Stimulated activated naive B cell treated with anti-CD40 and anti-IgM and Interleukin-4, amounts not matched to agents 10 μg/mL and 1 μg/mL and 100 μg/mL, for 72 hours (primary cell): ENCODE results near the gene MRPL11.

Experiments used
- ATAC-seq, 2 donors: fragments of 150-1000 bp; cut with Tn5 transposase; replicated peaks; 2 replicates each; pipeline ENCODE4 v1.10.0; 2021; ENCODE audit warnings: moderate library complexity in 1 of 2
- DNase-seq: peaks from one replicate; pipeline ENCODE4 v3.0.0; 2021
- H3K27ac Mint-ChIP-seq: one replicate; pipeline ENCODE4 v1.8.0; 2022; ENCODE audit warnings: mild to moderate bottlenecking, mixed read lengths
- H3K27me3 Mint-ChIP-seq, 2 donors: one replicate each; pipeline ENCODE4 v1.8.0; 2022; ENCODE audit warnings: mixed read lengths in 2 of 2
- H3K36me3 Mint-ChIP-seq, 2 donors: one replicate each; pipeline ENCODE4 v1.8.0; 2022; ENCODE audit warnings: mixed read lengths in 2 of 2, mild to moderate bottlenecking in 1 of 2
- H3K4me1 Mint-ChIP-seq, 2 donors: one replicate each; pipeline ENCODE4 v1.8.0; 2022; ENCODE audit warnings: mixed read lengths in 2 of 2, mild to moderate bottlenecking in 1 of 2
- H3K4me3 Mint-ChIP-seq, 2 donors: one replicate each; pipeline ENCODE4 v1.8.0; 2022; ENCODE audit warnings: mild to moderate bottlenecking in 2 of 2, mixed read lengths in 2 of 2, moderate library complexity in 1 of 2
- H3K9me3 Mint-ChIP-seq, 2 donors: one replicate each; pipeline ENCODE4 v1.8.0; 2022; ENCODE audit warnings: mixed read lengths in 2 of 2, mild to moderate bottlenecking in 1 of 2

MRPL11 gene

DNA sequence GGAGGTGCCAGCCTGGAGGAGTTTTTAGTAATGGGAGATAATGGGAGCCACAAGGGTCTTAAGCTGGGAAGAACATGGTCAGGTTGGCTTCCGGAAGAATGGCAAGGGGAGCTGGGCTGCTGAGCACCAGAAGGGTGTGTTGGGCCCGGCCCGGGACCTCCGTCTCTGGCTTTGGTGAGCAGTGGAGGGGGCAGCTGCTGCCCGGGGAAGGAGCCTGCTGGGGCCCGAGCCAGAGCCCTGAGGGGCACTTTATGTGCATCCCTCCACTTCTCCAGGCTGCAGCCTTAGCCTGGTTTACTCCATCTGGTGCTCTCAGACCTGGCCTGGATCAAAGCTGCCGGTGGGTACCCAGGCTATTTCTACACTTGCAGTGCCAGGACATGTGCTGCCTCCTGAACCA is 26.5 kb downstream of the MRPL11 start:
- DNase-seq (no peak), ATAC-seq (no peak)
- H3K27ac Mint-ChIP-seq = no peak overlapping the region
- H3K27me3 Mint-ChIP-seq = peaks cover 62 to 79% of the 10 kb centered on the region in 2 donors
- H3K9me3 Mint-ChIP-seq = no peaks in the 10 kb centered on the region
- H3K4me3 Mint-ChIP-seq = no peak overlapping the region
- H3K4me1 Mint-ChIP-seq = peaks cover 3 to 6% of the 10 kb centered on the region in 2 donors
- no peaks in the 10 kb centered on the region for H3K36me3 Mint-ChIP-seq

DNA sequence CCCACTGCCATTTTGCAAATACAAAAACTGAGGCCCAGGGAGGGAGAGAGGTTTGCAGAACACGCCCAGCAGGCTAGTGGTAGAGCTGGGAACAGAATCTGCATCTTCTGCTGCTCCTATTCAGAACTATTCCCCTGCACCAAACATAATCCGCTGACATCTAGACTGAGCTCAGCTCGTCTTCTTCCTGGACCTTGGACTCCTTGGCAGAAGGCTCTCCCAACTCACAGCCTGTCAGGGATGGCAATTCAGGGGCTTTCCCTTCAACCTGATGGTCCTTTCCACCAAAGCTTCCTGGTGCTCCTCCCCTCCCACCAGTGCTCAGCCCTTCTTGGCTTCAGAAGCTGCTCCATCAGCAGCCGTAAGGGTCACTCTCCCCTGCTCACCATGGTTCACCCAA is 27.3 kb downstream of the MRPL11 start:
- ATAC-seq = no peak
- peaks cover 54 to 72% of the 10 kb centered on the region in 2 donors for H3K27me3 Mint-ChIP-seq

DNA sequence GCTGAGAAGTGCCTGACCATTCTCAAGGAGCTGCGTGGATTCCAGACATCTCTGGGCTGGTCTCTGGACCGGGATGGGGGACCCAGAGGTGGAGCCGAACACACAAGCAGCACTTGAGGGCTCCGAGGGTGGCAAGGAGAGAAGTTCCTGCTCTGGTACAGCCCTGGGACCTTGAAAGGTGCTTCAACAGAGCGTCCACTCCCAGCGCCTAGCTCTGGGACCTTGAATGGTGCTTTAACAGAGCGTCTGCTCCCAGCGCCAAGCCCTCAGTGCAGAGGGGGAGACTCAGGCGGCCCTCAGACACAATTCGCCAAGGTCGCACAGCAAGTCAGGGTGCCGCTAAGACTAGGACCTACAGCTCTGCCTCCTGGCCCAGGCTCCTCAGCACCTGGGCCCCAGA is 28.5 kb downstream of the MRPL11 start:
- Mint-ChIP-seq H3K27me3 (peaks cover 51 to 73% of the 10 kb centered on the region in 2 donors), H3K4me3 (no peak overlapping the region), H3K36me3 (no peaks in the 10 kb centered on the region), H3K4me1 (peaks cover 3 to 6% of the 10 kb centered on the region in 2 donors), H3K9me3 (no peaks in the 10 kb centered on the region), H3K27ac (no peak overlapping the region)
- no peak for ATAC-seq
- DNase-seq = no peak

More for the DNA sequence above, 27.3 kb downstream of the MRPL11 start:
- H3K4me1 Mint-ChIP-seq = peaks cover 3 to 6% of the 10 kb centered on the region in 2 donors
- H3K4me3 Mint-ChIP-seq = no peak overlapping the region
- H3K9me3 Mint-ChIP-seq = no peaks in the 10 kb centered on the region
- H3K36me3 Mint-ChIP-seq = no peaks in the 10 kb centered on the region
- H3K27ac Mint-ChIP-seq = no peak overlapping the region
- DNase-seq = no peak

DNA sequence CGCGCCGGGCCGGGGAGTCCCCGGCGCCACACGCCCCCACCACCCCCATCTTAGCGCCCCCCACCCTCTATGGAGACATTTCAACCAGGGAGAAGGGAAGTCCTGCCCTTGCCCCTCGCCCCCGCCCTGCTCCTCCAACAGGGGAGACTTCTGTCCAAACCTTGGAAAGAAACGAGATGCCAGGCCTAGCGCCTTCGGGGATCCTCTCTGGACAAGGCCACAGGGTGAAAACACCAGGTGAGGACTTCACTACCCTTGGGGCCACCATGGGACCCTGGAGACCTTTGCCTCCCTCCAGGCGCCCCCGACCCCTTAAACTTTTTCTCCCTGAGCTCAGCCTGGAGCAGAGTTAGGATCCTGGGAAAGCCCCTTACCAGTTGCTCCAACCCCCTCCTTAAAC is 29.4 kb downstream of the MRPL11 start:
- Mint-ChIP-seq H3K9me3 (no peaks in the 10 kb centered on the region), H3K4me3 (no peak overlapping the region), H3K27ac (no peak overlapping the region), H3K36me3 (no peaks in the 10 kb centered on the region), H3K4me1 (peaks cover 3 to 6% of the 10 kb centered on the region in 2 donors), H3K27me3 (peaks cover 51 to 72% of the 10 kb centered on the region in 2 donors)
- ATAC-seq (no peak), DNase-seq (no peak)

DNA sequence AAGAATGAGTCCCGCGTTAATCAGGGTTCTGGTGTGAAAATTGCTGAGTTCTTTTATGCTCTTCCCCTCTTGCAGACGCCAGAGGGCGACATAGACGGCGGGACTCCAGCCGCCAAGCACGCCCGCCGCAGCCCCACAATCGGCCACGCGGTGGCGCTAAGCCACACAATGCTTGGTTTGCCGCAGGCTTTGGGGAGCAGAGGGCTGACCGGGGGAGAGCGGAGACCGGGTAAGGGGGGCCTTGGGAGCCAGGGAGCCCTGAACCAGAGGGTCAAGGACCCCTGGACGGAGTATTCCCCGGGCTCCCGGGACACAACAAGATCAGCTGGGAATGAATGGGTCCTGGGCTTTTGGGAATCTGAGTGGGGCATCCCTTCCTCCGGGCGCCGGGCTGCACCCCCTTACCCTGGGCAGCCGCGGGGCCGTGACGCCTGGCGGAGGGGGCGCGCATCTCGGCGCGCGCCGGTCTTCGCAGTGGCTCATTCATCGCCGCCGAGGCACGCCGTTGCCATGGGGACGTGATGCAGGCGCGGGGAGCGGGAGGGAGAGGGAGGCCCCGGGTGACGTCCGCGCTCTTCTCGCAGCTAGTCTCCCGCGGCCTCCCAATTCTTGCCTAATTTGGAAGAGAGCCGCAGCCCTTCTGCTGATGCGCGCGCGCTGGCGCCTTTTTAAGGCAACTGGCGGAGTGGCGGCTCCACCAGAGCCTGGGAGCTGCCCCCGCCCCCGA is 30.0 kb downstream of the MRPL11 start:
- ATAC-seq = peak; percentile 87
- DNase-seq = peak; percentile 75
- Mint-ChIP-seq H3K4me1 (peaks cover 3 to 6% of the 10 kb centered on the region in 2 donors), H3K27ac (peak overlapping the region; percentile 66), H3K9me3 (no peaks in the 10 kb centered on the region), H3K27me3 (peaks cover 49 to 68% of the 10 kb centered on the region in 2 donors), H3K36me3 (no peaks in the 10 kb centered on the region), H3K4me3 (peak overlapping the region; percentile 84 to 92)

DNA sequence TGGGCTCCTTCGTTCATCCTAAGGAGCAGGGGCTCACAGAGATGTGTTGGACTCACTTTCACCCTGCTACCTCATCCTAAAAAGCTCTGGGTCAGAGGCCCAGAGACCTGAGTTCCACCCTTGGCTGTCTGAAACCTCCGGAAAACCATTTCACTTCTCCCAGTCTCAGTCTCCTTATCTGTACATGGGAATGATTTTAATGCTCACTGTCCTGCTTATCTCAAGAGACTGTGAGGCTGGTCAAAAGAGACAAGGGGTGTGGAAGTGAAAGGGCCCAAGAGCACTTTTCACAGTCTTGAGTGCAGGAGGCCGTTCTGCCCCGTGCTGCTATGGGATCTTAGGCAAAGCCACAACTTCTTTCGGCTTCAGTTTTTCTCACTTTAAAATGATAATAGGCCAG is 31.0 kb downstream of the MRPL11 start:
- Mint-ChIP-seq H3K4me1 (peaks cover 3 to 6% of the 10 kb centered on the region in 2 donors), H3K27me3 (peaks cover 43 to 63% of the 10 kb centered on the region in 2 donors), H3K36me3 (no peaks in the 10 kb centered on the region), H3K27ac (no peak overlapping the region), H3K4me3 (no peak overlapping the region), H3K9me3 (no peaks in the 10 kb centered on the region)
- DNase-seq (no peak), ATAC-seq (no peak)

DNA sequence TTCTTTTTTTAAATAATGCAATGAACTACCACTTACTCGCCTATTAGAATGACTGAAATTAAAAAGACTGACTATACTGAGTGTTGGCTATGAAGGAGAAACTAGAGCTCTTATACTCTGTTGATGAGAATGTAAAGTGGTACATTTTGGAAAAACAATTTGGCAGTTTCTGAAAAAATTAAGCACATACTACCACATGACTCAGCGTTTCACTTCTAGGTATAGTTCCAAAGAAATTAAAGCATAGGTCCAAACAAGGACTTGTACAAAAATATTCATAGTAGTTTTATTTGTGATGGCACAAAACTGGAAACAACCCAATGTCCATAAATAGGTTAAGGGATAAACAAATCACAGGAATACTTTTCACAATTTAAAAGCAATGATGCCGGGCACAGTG is 44.7 kb downstream of the MRPL11 start:
- Mint-ChIP-seq H3K4me1 (no peaks in the 10 kb centered on the region), H3K36me3 (no peaks in the 10 kb centered on the region), H3K9me3 (no peaks in the 10 kb centered on the region), H3K4me3 (no peak overlapping the region), H3K27ac (no peak overlapping the region), H3K27me3 (peaks cover 5 to 12% of the 10 kb centered on the region in 2 donors)
- DNase-seq (no peak), ATAC-seq (no peak)

DNA sequence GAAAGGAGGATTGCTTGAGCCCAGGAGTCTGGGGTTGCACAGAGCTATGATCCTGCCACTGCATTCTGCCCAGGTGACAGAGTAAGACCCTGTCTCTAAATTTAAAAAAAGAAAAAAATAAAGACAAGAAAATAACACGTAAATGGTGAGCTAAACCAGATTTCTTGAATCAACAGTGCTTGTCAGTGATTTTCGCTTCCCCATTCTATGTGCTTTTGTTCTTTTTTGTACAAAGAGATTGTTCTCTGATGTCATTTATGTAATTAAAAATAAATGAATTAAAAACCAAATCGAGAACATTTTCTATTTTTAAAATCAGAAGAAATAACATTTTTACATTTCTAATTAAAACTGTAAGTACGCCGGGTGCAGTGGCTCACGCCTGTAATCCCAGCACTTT is 47.3 kb downstream of the MRPL11 start:
- peak; percentile 38 to 41 for ATAC-seq
- DNase-seq = no peak
- peaks cover 0 to 1% of the 10 kb centered on the region in 2 donors for H3K4me1 Mint-ChIP-seq
- no peaks in the 10 kb centered on the region for H3K36me3 Mint-ChIP-seq
- no peak overlapping the region for H3K27ac Mint-ChIP-seq
- H3K4me3 Mint-ChIP-seq = no peak overlapping the region
- H3K27me3 Mint-ChIP-seq = peaks cover 0 to 6% of the 10 kb centered on the region in 2 donors
- no peaks in the 10 kb centered on the region for H3K9me3 Mint-ChIP-seq

DNA sequence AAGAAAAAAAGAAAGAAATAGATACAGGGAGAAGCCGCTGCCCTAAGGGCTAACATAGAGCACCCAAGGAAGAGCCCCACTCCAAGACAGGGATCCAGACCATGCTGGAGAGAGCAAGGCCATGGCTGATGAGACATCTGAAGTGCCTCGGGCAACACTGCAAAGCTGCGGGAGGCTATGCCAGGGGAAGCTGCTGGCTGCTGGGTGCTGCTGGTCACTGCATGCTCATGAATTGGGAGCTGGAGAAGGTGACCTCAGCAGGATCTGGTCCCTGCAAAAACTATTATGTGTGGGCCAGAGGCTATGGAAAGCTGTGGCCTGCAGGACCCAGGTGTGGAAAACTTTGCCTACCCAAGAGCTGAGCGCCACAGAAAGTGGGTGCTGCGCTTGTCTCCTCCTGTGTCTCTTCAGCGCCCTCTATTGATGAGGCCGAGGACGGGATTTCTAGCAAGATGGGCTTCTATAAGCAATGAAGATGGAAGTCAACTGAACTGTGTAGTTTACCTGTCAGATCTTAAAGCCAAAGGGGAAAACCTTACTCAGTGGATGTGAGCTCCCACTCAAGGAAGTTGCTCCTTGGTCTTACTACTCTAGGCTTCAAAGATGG is 49.8 kb downstream of the MRPL11 start:
- peak; percentile 40 for DNase-seq
- Mint-ChIP-seq H3K27me3 (peaks cover 0 to 5% of the 10 kb centered on the region in 2 donors), H3K4me1 (peaks cover 4 to 7% of the 10 kb centered on the region in 2 donors), H3K36me3 (no peaks in the 10 kb centered on the region), H3K4me3 (no peak overlapping the region), H3K9me3 (no peaks in the 10 kb centered on the region), H3K27ac (no peak overlapping the region)
- peak; percentile 62 to 68 for ATAC-seq

DNA sequence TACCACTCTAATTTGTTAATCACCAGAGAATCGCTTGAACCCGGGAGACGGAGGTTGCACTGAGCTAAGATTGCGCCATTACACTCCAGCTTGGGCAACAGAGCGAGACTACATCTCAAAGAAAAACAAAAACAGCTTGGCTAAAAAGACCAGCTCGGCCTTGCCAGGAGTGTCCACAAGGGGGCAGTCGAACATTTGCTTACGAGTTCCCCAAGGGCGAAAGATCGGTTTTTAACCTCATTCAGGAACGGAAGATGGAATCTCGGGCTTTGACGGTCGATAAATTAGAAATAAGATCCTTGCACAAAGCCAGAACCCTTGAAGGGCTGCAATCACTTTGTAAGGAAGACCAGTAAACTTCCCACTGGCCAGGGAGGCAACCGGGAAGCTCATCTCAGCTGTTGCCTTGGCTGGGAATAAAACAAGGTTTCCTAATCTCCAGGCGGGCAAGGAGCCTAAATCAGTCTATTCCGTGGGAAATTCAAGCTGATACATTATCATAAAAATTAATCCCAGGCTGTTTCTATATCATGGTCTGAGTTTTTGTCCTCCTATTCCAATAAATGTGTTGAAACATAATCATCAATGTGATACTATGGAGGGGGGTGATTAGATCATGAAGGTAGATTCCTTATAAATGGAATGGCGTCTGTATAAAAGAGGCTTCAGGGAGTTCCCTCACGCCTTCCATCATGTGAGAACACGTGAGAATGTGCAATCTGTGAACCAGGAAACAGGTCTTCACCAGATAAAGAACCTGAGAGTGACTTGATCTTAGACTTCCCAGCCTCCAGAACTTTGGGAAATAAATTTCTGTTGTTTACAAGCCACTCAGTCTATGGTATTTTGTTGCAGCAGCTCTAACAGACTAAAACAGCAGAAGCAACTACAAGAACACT is 52.2 kb downstream of the MRPL11 start:
- peaks cover 4 to 7% of the 10 kb centered on the region in 2 donors for H3K4me1 Mint-ChIP-seq
- ATAC-seq = peak; percentile 76 to 84
- peaks cover 0 to 5% of the 10 kb centered on the region in 2 donors for H3K27me3 Mint-ChIP-seq
- H3K27ac Mint-ChIP-seq = no peak overlapping the region
- DNase-seq = peak; percentile 58
- H3K9me3 Mint-ChIP-seq = no peaks in the 10 kb centered on the region
- no peaks in the 10 kb centered on the region for H3K36me3 Mint-ChIP-seq
- H3K4me3 Mint-ChIP-seq = peak overlapping the region; percentile 23 to 55
